GM12872 (cell line): Measurements from ENCODE around the gene MYH15.

Source experiments
- CTCF ChIP-seq: IDR thresholded peaks from 3 replicates; pipeline ENCODE4 v1.5.1; 2011; ENCODE audit warnings: low read depth, mild to moderate bottlenecking, low read length, moderate library complexity; ENCODE audit not compliant: insufficient read depth

Gene MYH15

GRCh38 chr3:108404368-108404767, 106.0 kb downstream of the MYH15 start:
- TF ChIP-seq CTCF = no peak

GRCh38 chr3:108403686-108404345, 106.6 kb downstream of the MYH15 start:
- no peak for TF ChIP-seq CTCF

- TF ChIP-seq CTCF = no peak
Measured at GRCh38 chr3:108403198-108403597, 107.2 kb downstream of the MYH15 start.

- no peak for TF ChIP-seq CTCF
Measured at GRCh38 chr3:108401836-108402235, 108.6 kb downstream of the MYH15 start.

- no peak for TF ChIP-seq CTCF
Measured at GRCh38 chr3:108398510-108398909, 111.9 kb downstream of the MYH15 start.

- TF ChIP-seq CTCF = no peak
Measured at GRCh38 chr3:108396336-108396735, 114.1 kb downstream of the MYH15 start.

- no peak for TF ChIP-seq CTCF
Measured at GRCh38 chr3:108394563-108394962, 115.8 kb downstream of the MYH15 start.
